Common myeloid progenitor, CD34-positive (primary cell): ENCODE results near the gene SNX17. TPM values are rescaled to one million over a fixed set of nuclear protein-coding genes. Genes with fewer than 3 reads are reported as not detected.

Source experiments
- CTCF ChIA-PET: fragments of 350-600 bp; sonication (Branson Sonifier 250); formaldehyde crosslinking; loops from one replicate; lab custom pipeline; 2021; ENCODE audit warnings: antibody characterized with exemption; lab: Charles Lee
- POLR2A ChIA-PET: fragments of 350-600 bp; sonication (Branson Sonifier 250); formaldehyde crosslinking; loops from one replicate; lab custom pipeline; 2021; ENCODE audit warnings: antibody characterized with exemption; lab: Charles Lee
- DNase-seq, 3 donors: peaks; one replicate each; pipeline versions ENCODE4 v3.0.0 to v3.0.0-alpha.2; 2013
- H3K27ac ChIP-seq, 2 experiments: 1 replicate in 1 of 2; 2 replicates in 1 of 2; pipeline ENCODE4 v1.7.0; 2013; ENCODE audit warnings: inconsistent platforms in 2 of 2, low read length in 2 of 2, mild to moderate bottlenecking in 2 of 2, low read depth in 1 of 2, moderate library complexity in 1 of 2; ENCODE audit not compliant: severe bottlenecking in 2 of 2, insufficient read depth in 1 of 2, poor library complexity in 1 of 2
- H3K27me3 ChIP-seq, 5 experiments: replicated peaks in 2 of 5; 1 replicate in 3 of 5; 2 replicates in 2 of 5; pipeline versions ENCODE4 v1.6.1 to v1.7.0; 2013; ENCODE audit warnings: low read length in 4 of 5, mild to moderate bottlenecking in 2 of 5, moderate library complexity in 2 of 5, inconsistent platforms in 1 of 5; ENCODE audit not compliant: insufficient read depth in 5 of 5, control insufficient read depth in 4 of 5
- H3K36me3 ChIP-seq, 4 experiments: 1 replicate in 2 of 4; 2 replicates in 2 of 4; pipeline versions ENCODE4 v1.6.1 to v1.7.0; 2013; ENCODE audit warnings: low read length in 3 of 4, control low read depth in 1 of 4, mild to moderate bottlenecking in 1 of 4; ENCODE audit not compliant: control insufficient read depth in 4 of 4, insufficient read depth in 4 of 4
- H3K4me1 ChIP-seq, 4 experiments: 1 replicate in 3 of 4; 2 replicates in 1 of 4; pipeline versions ENCODE4 v1.6.1 to v1.7.1; 2013; ENCODE audit warnings: low read length in 3 of 4, mild to moderate bottlenecking in 3 of 4, control low read depth in 1 of 4, inconsistent platforms in 1 of 4, moderate library complexity in 1 of 4; ENCODE audit not compliant: control insufficient read depth in 4 of 4, insufficient read depth in 4 of 4; ENCODE audit errors: control extremely low read depth in 1 of 4
- H3K4me3 ChIP-seq, 7 experiments: 1 replicate in 4 of 7; 2 replicates in 3 of 7; pipeline versions ENCODE4 v1.5.1 to v1.7.0; 2013; ENCODE audit warnings: mild to moderate bottlenecking in 7 of 7, low read length in 6 of 7, moderate library complexity in 6 of 7, inconsistent platforms in 2 of 7, low read depth in 2 of 7, control low read depth in 1 of 7; ENCODE audit not compliant: insufficient read depth in 4 of 7, control insufficient read depth in 1 of 7; ENCODE audit errors: extremely low read depth in 1 of 7
- H3K9me3 ChIP-seq, 5 experiments: 1 replicate in 4 of 5; 2 replicates in 1 of 5; pipeline versions ENCODE4 v1.6.1 to v1.7.1; 2013; ENCODE audit warnings: low read length in 4 of 5, mild to moderate bottlenecking in 2 of 5, inconsistent platforms in 1 of 5, low read depth in 1 of 5, moderate library complexity in 1 of 5; ENCODE audit not compliant: control insufficient read depth in 4 of 5, insufficient read depth in 2 of 5; ENCODE audit errors: control extremely low read depth in 1 of 5
- WGBS: methylation state at CpG from one replicate; pipeline ENCODE4 v1.1.5; 2013; ENCODE audit not compliant: insufficient coverage; 5-methylcytosine and 5-hydroxymethylcytosine counted together
- polyA plus RNA-seq: library from polyadenylated mRNA; unstranded; fragments of 120-200 nt; gene quantifications from one replicate; pipeline ENCODE4 v1.2.1, GENCODE V29; 2013

The SNX17 gene
- polyA plus RNA-seq: 82.5 TPM

- Histone ChIP-seq H3K4me3 (peak within 1 kb of the TSS; percentile 84 to 98 (median 96)), H3K36me3 (peaks cover 10 to 58% (median 46%) of the 10 kb centered on the region in 4 experiments), H3K27ac (peak within 1 kb of the TSS; percentile 90 to 94), H3K9me3 (no peaks in the 10 kb centered on the region), H3K27me3 (no peaks in the 10 kb centered on the region), H3K4me1 (peaks cover 14 to 35% (median 28%) of the 10 kb centered on the region in 4 experiments)
- WGBS: under 1% methylated on average over 82 of the region's 85 CpGs
- ChIA-PET CTCF (interaction anchor here (0.8 to 2.9 kb wide), 10 partner anchors 9 to 61 kb away, joined by 3 to 11 read pairs (median 6); partner anchors contain the start of genes MPV17, PPM1G and ZNF513), POLR2A (interaction anchor here (0.7 to 2.3 kb wide), 6 partner anchors 10 to 59 kb away, joined by 3 to 15 read pairs (median 4); partner anchors contain the start of genes GTF3C2, PPM1G and ZNF513)
- peak; percentile 99 for DNase-seq
Observed at GRCh38 chr2:27370026-27370815, at the start of gene SNX17, which contains the start of gene EIF2B4. TSS of gene SNX17 (plus strand) at chr2:27370616. CDS start at chr2:27370744, 128 bp downstream. TSS of gene EIF2B4 (minus strand) at chr2:27370338. CDS start at chr2:27370314, 24 bp downstream.

- Histone ChIP-seq H3K9me3 (no peaks in the 10 kb centered on the region), H3K36me3 (peaks cover under 1 to 32% (median 10%) of the 10 kb centered on the region in 4 experiments), H3K27me3 (no peaks in the 10 kb centered on the region), H3K27ac (no peak overlapping the region), H3K4me3 (no peak overlapping the region), H3K4me1 (peaks cover 9 to 22% (median 15%) of the 10 kb centered on the region in 4 experiments)
- WGBS: 90% methylated on average over 8 of the region's 8 CpGs
- CTCF ChIA-PET: interaction anchor here (1.0 to 5.4 kb wide), 5 partner anchors 9 to 49 kb away, joined by 4 to 28 read pairs (median 10); partner anchors contain the start of genes EIF2B4, SNX17 and UCN
- peak in 2 of 3 donors; percentile 9 to 39 for DNase-seq
- POLR2A ChIA-PET: no interaction called here
Observed at GRCh38 chr2:27320958-27321543, 49.4 kb upstream of the SNX17 start.

DNA sequence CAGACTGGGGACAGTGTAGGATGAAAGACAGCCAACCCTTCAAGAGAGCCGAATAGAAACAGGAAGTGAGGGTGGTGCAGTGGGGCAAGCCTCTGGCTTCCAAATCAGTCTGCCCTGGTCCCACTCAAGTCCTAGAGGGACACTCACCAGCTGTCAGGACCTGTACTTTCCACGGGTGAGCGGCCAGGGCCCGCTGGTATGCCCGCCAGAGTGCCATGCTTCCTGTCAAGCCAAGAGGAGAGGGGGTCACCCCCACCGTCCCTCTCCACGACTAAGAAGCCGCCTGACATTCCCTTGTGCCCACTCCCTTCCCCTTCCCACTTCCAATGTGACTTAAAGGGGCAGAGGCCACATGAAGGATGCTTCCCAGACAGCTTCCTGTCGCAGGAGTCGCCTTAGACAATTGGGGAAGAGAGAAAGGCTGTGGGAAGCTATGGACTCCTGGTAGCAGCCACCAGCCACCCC, 48.1 kb upstream of the SNX17 start:
- Histone ChIP-seq H3K4me3 (peak overlapping the region; percentile 85 to 99 (median 93)), H3K4me1 (peaks cover 9 to 22% (median 15%) of the 10 kb centered on the region in 4 experiments), H3K27me3 (no peaks in the 10 kb centered on the region), H3K9me3 (no peaks in the 10 kb centered on the region), H3K27ac (peak overlapping the region; percentile 98 to 99), H3K36me3 (peaks cover 9 to 32% (median 14%) of the 10 kb centered on the region in 4 experiments)
- DNase-seq: peak in 2 of 3 donors; percentile 26 to 47
- POLR2A ChIA-PET: interaction anchor here (0.5 to 2.1 kb wide), 2 partner anchors 28 to 69 kb away, joined by 4 to 5 read pairs; no protein-coding TSS in a partner anchor
- 0% methylated on average over 4 of the region's 10 CpGs for WGBS
- CTCF ChIA-PET: interaction anchor here (0.6 to 5.4 kb wide), 10 partner anchors 14 to 276 kb away, joined by 3 to 28 read pairs (median 4); partner anchors contain the start of genes EIF2B4, SNX17, TRIM54 and UCN

DNA sequence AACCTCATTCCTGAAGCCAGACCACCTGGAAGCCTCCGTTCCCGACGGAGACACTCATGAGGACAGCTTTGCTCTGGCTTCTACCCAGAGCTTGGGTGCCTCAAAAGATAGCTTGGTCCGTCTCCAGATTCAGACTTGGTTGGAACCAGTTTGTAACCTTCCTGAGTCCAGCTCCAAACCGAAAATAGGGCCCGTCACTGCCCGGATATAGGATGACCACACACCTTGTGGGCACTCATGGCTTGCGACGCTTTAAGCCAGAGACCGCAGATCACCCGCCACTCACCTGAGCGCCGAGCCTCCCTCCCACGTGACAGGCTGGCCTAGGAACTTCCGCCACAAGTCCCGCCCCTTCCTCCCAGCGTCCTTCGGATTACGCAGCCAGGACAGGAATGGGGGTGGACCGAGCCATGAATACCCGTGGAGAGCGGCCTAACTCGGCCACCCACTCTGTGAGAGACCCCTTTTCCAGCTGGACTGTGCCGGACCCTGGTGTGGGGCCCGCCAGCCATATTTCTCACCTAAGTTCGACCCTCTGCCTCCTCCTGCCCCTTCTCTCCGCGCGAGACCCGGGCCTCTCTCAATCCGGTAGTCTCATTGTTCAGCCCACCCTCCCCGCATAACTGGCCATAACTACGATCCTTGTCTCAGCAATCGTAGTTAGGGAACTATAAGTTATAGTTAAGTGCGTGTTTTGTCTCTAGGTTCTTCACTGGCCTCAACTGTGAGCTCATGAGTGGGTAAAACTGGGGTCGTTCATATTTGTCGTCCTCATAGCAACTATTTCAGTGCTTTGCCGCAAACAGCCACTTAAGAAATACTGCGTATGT, 47.4 kb upstream of the SNX17 start, which contains the start of gene MPV17:
Gene MPV17, minus strand, starts transcription at position 332 of the 830 bp plus-strand sequence. CDS start 580 bp downstream, outside the sequence.
- WGBS: 0% methylated on average over 31 of the region's 39 CpGs

GRCh38 chr2:27323596-27324285, 46.7 kb upstream of the SNX17 start:
- H3K27ac ChIP-seq: peak overlapping the region; percentile 98 to 99
- DNase-seq: no peak
- H3K9me3 ChIP-seq: no peaks in the 10 kb centered on the region
- no peaks in the 10 kb centered on the region for H3K27me3 ChIP-seq
- WGBS: 33% methylated on average over 2 of the region's 5 CpGs
- H3K4me1 ChIP-seq: peaks cover 9 to 22% (median 15%) of the 10 kb centered on the region in 4 experiments
- POLR2A ChIA-PET: interaction anchor here (1.0 to 2.1 kb wide), 2 partner anchors 9 to 27 kb away, joined by 3 to 5 read pairs; no protein-coding TSS in a partner anchor
- H3K36me3 ChIP-seq: peaks cover 18 to 39% (median 23%) of the 10 kb centered on the region in 4 experiments
- CTCF ChIA-PET: interaction anchor here (0.6 to 5.4 kb wide), 10 partner anchors 18 to 93 kb away, joined by 3 to 28 read pairs (median 4); partner anchors contain the start of gene TRIM54
- H3K4me3 ChIP-seq: peak overlapping the region in 6 of 7 experiments; percentile 85 to 99 (median 94)

More for the DNA sequence above, 47.4 kb upstream of the SNX17 start, which contains the start of gene MPV17:
- H3K4me3 ChIP-seq: peak within 1 kb of the TSS; percentile 85 to 99 (median 93)
- no peaks in the 10 kb centered on the region for H3K27me3 ChIP-seq
- H3K9me3 ChIP-seq: no peaks in the 10 kb centered on the region
- H3K4me1 ChIP-seq: peaks cover 9 to 22% (median 15%) of the 10 kb centered on the region in 4 experiments
- H3K36me3 ChIP-seq: peaks cover 12 to 32% (median 16%) of the 10 kb centered on the region in 4 experiments
- ChIA-PET POLR2A (interaction anchor here (0.5 to 2.1 kb wide), 3 partner anchors 9 to 70 kb away, joined by 3 to 5 read pairs (median 4); no protein-coding TSS in a partner anchor), CTCF (interaction anchor here (0.6 to 5.4 kb wide), 11 partner anchors 18 to 224 kb away, joined by 3 to 28 read pairs (median 3); partner anchors contain the start of gene TRIM54)
- peak within 1 kb of the TSS; percentile 98 to 99 for H3K27ac ChIP-seq
- peak; percentile 82 to 89 (median 86) for DNase-seq
